Fibroblast of mammary gland (primary cell): ENCODE measurements around the gene C19orf38.
A peak's percentile ranks its signal among the peaks of the same experiment; 100 is the strongest.

ENCODE experiments used
- DNase-seq: peaks from one replicate; pipeline ENCODE4 v3.0.0-alpha.2; 2010; ENCODE audit warnings: low read depth
- H3K4me3 ChIP-seq: 2 replicates; pipeline ENCODE4 v1.5.1; 2011; ENCODE audit warnings: low read depth, mild to moderate bottlenecking, low read length, moderate library complexity; ENCODE audit not compliant: control insufficient read depth
- CTCF ChIP-seq: conservative IDR thresholded peaks from 2 replicates; pipeline ENCODE4 v1.5.1; 2011; ENCODE audit warnings: low read depth, low read length, inconsistent platforms; ENCODE audit not compliant: control insufficient read depth, insufficient read depth

C19orf38 gene

GRCh38 chr19:10908380-10908960 is 60.3 kb downstream of the C19orf38 start:
- TF ChIP-seq CTCF = no peak
- DNase-seq = no peak
- H3K4me3 ChIP-seq = no peak overlapping the region

- TF ChIP-seq CTCF = no peak
- no peak overlapping the region for H3K4me3 ChIP-seq
- no peak for DNase-seq
Measured at GRCh38 chr19:10911579-10912363, 63.6 kb downstream of the C19orf38 start.

- H3K4me3 ChIP-seq = no peak overlapping the region
- no peak for TF ChIP-seq CTCF
- no peak for DNase-seq
Measured at GRCh38 chr19:10912619-10913018, 64.4 kb downstream of the C19orf38 start.

GRCh38 chr19:10913716-10914340 is 65.6 kb downstream of the C19orf38 start:
- H3K4me3 ChIP-seq = no peak overlapping the region
- no peak for DNase-seq
- no peak for TF ChIP-seq CTCF

GRCh38 chr19:10915130-10916091 is 67.2 kb downstream of the C19orf38 start:
- H3K4me3 ChIP-seq = no peak overlapping the region
- peak; percentile 96 for DNase-seq
- peak; percentile 57 for TF ChIP-seq CTCF

GRCh38 chr19:10916602-10917001 is 68.4 kb downstream of the C19orf38 start:
- DNase-seq = no peak
- H3K4me3 ChIP-seq = no peak overlapping the region
- TF ChIP-seq CTCF = no peak
